MM.1S (cell line): ENCODE results near the gene CAPN5.

Experiments
- DNase-seq: peaks from one replicate; pipeline ENCODE4 v3.0.0-alpha.2; 2015
- H2AFZ ChIP-seq: fragments of 300-600 bp; sonication (generic); 2 replicates; pipeline ENCODE4 v1.6.0; 2016; ENCODE audit warnings: antibody characterized with exemption, low read length
- H3F3A ChIP-seq: fragments of 300-600 bp; sonication (generic); 2 replicates; pipeline ENCODE4 v1.6.1; 2016; ENCODE audit warnings: mild to moderate bottlenecking, antibody characterized with exemption, low read length, moderate library complexity, mixed read lengths; ENCODE audit not compliant: insufficient read depth
- H3K27ac ChIP-seq: fragments of 300-600 bp; sonication (generic); 2 replicates; pipeline ENCODE4 v1.5.1; 2016; ENCODE audit warnings: mild to moderate bottlenecking, low read length
- H3K27me3 ChIP-seq: fragments of 300-600 bp; sonication (generic); replicated peaks from 2 replicates; pipeline ENCODE4 v1.6.0; 2016; ENCODE audit warnings: low read length; ENCODE audit not compliant: insufficient read depth
- H3K36me3 ChIP-seq: fragments of 300-600 bp; sonication (generic); replicated peaks from 2 replicates; pipeline ENCODE4 v1.6.1; 2016; ENCODE audit warnings: mild to moderate bottlenecking, low read length, mixed read lengths; ENCODE audit not compliant: insufficient read depth
- H3K4me1 ChIP-seq: fragments of 300-600 bp; sonication (generic); 2 replicates; pipeline ENCODE4 v1.6.1; 2016; ENCODE audit warnings: low read length, mixed read lengths
- H3K4me2 ChIP-seq: fragments of 300-600 bp; sonication (generic); 2 replicates; pipeline ENCODE4 v1.6.0; 2016; ENCODE audit warnings: low read depth, low read length
- H3K4me3 ChIP-seq: fragments of 300-600 bp; sonication (generic); 2 replicates; pipeline ENCODE4 v1.5.1; 2016; ENCODE audit warnings: low read length, mixed read lengths
- H3K79me2 ChIP-seq: fragments of 300-600 bp; sonication (generic); 2 replicates; pipeline ENCODE4 v1.6.1; 2016; ENCODE audit warnings: mixed run types, low read length, mixed read lengths
- H3K9ac ChIP-seq: fragments of 300-600 bp; sonication (generic); 2 replicates; pipeline ENCODE4 v1.6.1; 2016; ENCODE audit warnings: low read length, mixed read lengths
- H3K9me2 ChIP-seq: fragments of 300-600 bp; sonication (generic); replicated peaks from 2 replicates; pipeline ENCODE4 v1.6.1; 2016; ENCODE audit warnings: mild to moderate bottlenecking, low read length, mixed read lengths; ENCODE audit not compliant: insufficient read depth
- H3K9me3 ChIP-seq: fragments of 300-600 bp; sonication (generic); replicated peaks from 2 replicates; pipeline ENCODE4 v1.6.1; 2016; ENCODE audit warnings: mild to moderate bottlenecking, low read length, mixed read lengths; ENCODE audit not compliant: insufficient read depth
- H4K20me1 ChIP-seq: fragments of 300-600 bp; sonication (generic); 2 replicates; pipeline ENCODE4 v1.6.1; 2016; ENCODE audit warnings: mild to moderate bottlenecking, low read length, moderate library complexity, mixed read lengths; ENCODE audit not compliant: insufficient read depth
- EZH2 ChIP-seq: fragments of 300-600 bp; sonication (generic); optimal IDR thresholded peaks from 2 replicates; pipeline ENCODE3; 2017; ENCODE audit warnings: low read depth, mild to moderate bottlenecking, antibody characterized with exemption, low read length, mixed read lengths
- EZH2phosphoT487 ChIP-seq: fragments of 300-600 bp; sonication (generic); IDR thresholded peaks from 2 replicates; pipeline ENCODE4 v1.6.1; 2018; ENCODE audit warnings: antibody characterized with exemption, low read length
- TF ChIP-seq, protein P1 (sequence below): fragments of 300-600 bp; sonication (generic); IDR thresholded peaks from 2 replicates; pipeline ENCODE4 v1.5.1; 2016; ENCODE audit warnings: antibody characterized with exemption, low read length, mixed read lengths

Gene CAPN5

DNA sequence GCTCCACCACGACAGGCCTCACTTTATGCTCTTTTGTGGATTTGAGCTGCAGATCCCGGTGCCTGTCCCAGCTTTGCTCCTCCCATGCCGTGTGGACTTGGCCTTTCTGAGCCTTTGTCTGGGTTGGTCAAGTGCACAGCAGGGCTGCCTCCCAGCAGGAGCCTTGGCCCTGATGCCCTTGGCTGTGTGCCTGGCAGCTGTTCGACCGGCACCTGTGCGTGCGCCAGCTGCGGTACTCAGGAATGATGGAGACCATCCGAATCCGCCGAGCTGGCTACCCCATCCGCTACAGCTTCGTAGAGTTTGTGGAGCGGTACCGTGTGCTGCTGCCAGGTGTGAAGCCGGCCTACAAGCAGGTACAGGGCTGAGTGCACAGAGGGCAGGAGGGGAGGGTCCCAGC lies 107.8 kb downstream of the CAPN5 start:
- H3K4me2 ChIP-seq, result no peak overlapping the region
- no peaks in the 10 kb centered on the region for H3K36me3 ChIP-seq
- no peak overlapping the region for H3K9ac ChIP-seq
- no peak for DNase-seq
- TF ChIP-seq EZH2 (no peak), EZH2phosphoT487 (no peak)
- TF ChIP-seq, protein P1, sequence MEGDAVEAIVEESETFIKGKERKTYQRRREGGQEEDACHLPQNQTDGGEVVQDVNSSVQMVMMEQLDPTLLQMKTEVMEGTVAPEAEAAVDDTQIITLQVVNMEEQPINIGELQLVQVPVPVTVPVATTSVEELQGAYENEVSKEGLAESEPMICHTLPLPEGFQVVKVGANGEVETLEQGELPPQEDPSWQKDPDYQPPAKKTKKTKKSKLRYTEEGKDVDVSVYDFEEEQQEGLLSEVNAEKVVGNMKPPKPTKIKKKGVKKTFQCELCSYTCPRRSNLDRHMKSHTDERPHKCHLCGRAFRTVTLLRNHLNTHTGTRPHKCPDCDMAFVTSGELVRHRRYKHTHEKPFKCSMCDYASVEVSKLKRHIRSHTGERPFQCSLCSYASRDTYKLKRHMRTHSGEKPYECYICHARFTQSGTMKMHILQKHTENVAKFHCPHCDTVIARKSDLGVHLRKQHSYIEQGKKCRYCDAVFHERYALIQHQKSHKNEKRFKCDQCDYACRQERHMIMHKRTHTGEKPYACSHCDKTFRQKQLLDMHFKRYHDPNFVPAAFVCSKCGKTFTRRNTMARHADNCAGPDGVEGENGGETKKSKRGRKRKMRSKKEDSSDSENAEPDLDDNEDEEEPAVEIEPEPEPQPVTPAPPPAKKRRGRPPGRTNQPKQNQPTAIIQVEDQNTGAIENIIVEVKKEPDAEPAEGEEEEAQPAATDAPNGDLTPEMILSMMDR, result no peak
- no peaks in the 10 kb centered on the region for H3K9me3 ChIP-seq
- H3K9me2 ChIP-seq, result no peaks in the 10 kb centered on the region
- H3K4me3 ChIP-seq, result no peak overlapping the region
- H3K27me3 ChIP-seq, result no peaks in the 10 kb centered on the region
- no peaks in the 10 kb centered on the region for H4K20me1 ChIP-seq
- H3K4me1 ChIP-seq, result no peaks in the 10 kb centered on the region
- no peak overlapping the region for H3K27ac ChIP-seq
- H3K79me2 ChIP-seq, result no peaks in the 10 kb centered on the region
- H3F3A ChIP-seq, result no peaks in the 10 kb centered on the region
- H2AFZ ChIP-seq, result no peak overlapping the region

DNA sequence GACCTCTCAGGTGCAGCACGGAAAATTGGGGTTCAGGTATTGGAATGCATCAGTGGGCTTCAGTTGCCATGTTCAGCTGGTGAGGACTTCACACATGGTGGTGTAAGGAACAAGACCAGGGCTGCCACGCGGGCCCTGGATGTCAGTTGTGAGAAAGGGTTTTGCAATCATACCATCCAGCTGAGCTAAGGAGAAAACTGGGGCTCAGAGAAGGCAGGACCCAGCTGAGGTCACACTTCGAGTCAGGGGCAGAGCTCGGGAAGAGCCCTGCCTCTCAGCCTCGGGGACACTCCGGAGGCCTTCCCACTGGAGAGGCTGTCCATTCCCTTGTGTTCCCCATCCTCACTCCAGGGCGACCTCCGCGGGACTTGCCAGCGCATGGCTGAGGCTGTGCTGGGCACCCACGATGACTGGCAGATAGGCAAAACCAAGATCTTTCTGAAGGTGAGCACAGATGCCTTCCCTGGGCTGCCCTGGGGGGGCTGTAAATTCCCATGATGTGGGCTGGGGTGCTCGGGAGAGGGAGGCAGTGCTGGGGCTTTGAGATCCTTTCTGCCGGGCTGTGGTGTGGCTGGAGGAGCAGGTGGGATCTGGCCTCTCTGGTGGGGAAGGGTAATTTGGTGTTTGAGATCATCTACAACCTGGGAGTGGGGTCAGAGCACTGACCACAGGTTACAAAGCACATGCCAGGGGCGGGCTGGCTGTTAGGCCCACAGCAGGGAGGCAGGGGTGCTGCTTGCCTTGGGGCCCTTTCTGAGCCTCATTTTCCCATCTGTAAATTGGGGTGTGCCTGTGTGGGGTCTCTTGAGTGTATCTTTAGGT lies 108.5 kb downstream of the CAPN5 start:
- Histone ChIP-seq H2AFZ (no peak overlapping the region), H3K79me2 (no peaks in the 10 kb centered on the region), H3K36me3 (no peaks in the 10 kb centered on the region), H3K4me2 (no peak overlapping the region), H4K20me1 (no peaks in the 10 kb centered on the region), H3F3A (no peaks in the 10 kb centered on the region), H3K4me3 (no peak overlapping the region), H3K4me1 (no peaks in the 10 kb centered on the region), H3K9ac (no peak overlapping the region), H3K9me2 (no peaks in the 10 kb centered on the region), H3K9me3 (no peaks in the 10 kb centered on the region), H3K27me3 (no peaks in the 10 kb centered on the region), H3K27ac (no peak overlapping the region)
- TF ChIP-seq, protein P1, result no peak
- TF ChIP-seq EZH2phosphoT487, result no peak
- TF ChIP-seq EZH2, result no peak
- no peak for DNase-seq
